HUES48 (cell line): ENCODE results near the gene NELFCD.

Experiments
- H3K27ac ChIP-seq: one replicate; pipeline ENCODE4 v1.7.0; 2013; ENCODE audit warnings: low read depth, low read length, inconsistent platforms
- H3K27me3 ChIP-seq: 2 replicates; pipeline ENCODE4 v1.6.1; 2013; ENCODE audit warnings: mild to moderate bottlenecking, low read length; ENCODE audit not compliant: control insufficient read depth, insufficient read depth
- H3K36me3 ChIP-seq: 2 replicates; pipeline ENCODE4 v1.6.1; 2013; ENCODE audit warnings: low read length; ENCODE audit not compliant: control insufficient read depth, insufficient read depth
- H3K4me1 ChIP-seq: 2 replicates; pipeline ENCODE4 v1.6.1; 2013; ENCODE audit warnings: mild to moderate bottlenecking, low read length; ENCODE audit not compliant: control insufficient read depth, insufficient read depth
- H3K4me3 ChIP-seq: 2 replicates; pipeline ENCODE4 v1.5.1; 2013; ENCODE audit warnings: mild to moderate bottlenecking, low read depth, low read length
- H3K9ac ChIP-seq: 2 replicates; pipeline ENCODE4 v1.6.1; 2013; ENCODE audit warnings: mild to moderate bottlenecking, low read depth, low read length, moderate library complexity
- H3K9me3 ChIP-seq: 2 replicates; pipeline ENCODE4 v1.6.1; 2013; ENCODE audit warnings: low read length; ENCODE audit not compliant: control insufficient read depth, insufficient read depth

Gene NELFCD

DNA sequence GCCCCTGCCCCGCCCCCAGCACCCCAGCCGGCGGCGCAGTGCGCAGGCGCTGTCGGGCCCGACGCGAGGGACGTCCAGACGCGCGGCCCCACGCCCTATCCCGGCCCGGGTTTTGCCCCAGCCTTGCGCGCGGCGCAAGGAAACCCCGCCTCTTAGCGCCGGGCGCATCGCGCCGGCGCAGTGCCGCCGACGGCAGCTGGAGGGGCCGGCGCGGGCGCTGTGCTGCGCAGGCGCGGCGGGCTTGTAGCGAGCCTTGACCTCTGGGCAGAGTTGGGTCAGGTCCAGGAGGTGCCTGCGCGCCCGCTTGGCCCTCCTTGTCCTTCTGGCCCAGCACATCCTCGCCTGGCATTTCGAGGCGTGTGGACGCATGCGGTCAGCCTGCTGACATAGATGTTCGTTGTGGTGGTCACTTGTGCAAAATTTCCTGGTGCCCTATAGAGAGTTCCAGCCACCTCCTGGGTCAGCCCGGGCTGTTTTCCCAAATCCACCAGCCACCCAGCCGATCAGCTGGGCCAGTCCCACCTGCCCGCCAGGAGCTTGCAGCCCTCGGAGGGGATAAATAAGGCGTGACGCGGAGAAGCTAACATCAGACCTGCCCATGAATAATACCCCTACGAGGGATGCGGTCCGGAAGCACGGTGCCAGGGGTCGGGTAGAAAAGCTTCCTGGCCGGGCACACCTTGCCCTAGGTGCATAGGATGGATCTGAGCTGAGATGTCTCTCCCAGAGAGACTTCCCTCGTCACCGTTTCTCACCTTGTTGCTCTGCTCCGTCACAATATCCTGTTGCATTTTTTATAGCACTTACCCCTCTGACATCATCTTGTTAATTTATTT, 62.0 kb downstream of the NELFCD start:
- no peaks in the 10 kb centered on the region for H3K9me3 ChIP-seq
- peak overlapping the region; percentile 86 for H3K4me3 ChIP-seq
- H3K27ac ChIP-seq: peak overlapping the region; percentile 28
- peaks cover 8% of the 10 kb centered on the region; the same call in 1 of the 2 replicates for H3K4me1 ChIP-seq
- H3K9ac ChIP-seq: peak overlapping the region; percentile 82; the same call in 1 of the 2 replicates
- peaks cover 2% of the 10 kb centered on the region; the same call in 1 of the 2 replicates for H3K27me3 ChIP-seq
- H3K36me3 ChIP-seq: peaks cover 12% of the 10 kb centered on the region

DNA sequence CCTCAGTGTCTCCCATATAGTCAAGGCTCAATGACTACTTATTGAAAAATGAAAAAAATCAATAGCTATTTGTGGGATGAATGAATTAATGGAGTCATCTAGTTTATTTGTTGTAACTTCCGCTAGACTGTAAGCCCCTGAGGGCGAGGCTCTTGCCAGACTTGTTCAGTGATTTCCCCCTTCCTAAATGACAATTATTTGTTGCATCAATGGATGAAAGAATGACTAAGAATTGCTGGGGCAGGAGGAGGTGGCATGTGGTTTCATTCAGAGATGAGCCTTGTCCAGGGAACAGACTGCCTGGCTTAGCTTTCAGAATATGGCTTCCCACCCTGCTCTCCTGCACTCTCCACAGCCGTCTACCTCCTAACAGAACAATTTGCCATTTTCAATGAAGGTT, 62.6 kb downstream of the NELFCD start:
- H3K27ac ChIP-seq: no peak overlapping the region
- H3K4me3 ChIP-seq: no peak overlapping the region
- H3K36me3 ChIP-seq: peaks cover 7% of the 10 kb centered on the region; the same call in 1 of the 2 replicates
- no peak overlapping the region for H3K9ac ChIP-seq
- H3K9me3 ChIP-seq: no peaks in the 10 kb centered on the region
- H3K27me3 ChIP-seq: peaks cover 6% of the 10 kb centered on the region; the same call in 1 of the 2 replicates
- peaks cover 8% of the 10 kb centered on the region; the same call in 1 of the 2 replicates for H3K4me1 ChIP-seq

DNA sequence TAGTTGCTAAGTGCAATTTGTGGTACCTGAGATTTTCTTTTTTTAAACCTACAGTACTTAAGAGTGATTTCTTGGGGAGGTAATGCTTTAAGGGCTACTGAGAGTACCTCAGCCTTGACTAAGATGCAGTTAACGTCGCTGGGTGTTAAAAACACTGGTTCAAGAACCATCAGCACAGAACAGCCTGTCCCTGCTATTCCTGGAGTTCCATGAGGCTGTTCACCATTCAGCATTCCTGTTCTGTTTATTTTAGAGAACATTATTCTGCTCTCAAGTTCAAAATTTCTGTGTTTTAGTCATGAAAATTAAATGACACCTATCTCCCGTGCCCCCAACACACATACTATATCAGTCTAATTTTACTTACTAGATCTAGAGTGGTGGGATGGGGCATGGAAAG, 63.2 kb downstream of the NELFCD start:
- Histone ChIP-seq H3K27me3 (peaks cover 6% of the 10 kb centered on the region; the same call in 1 of the 2 replicates), H3K36me3 (peaks cover 7% of the 10 kb centered on the region; the same call in 1 of the 2 replicates), H3K4me3 (no peak overlapping the region), H3K4me1 (peaks cover 8% of the 10 kb centered on the region; the same call in 1 of the 2 replicates), H3K9me3 (no peaks in the 10 kb centered on the region), H3K27ac (no peak overlapping the region), H3K9ac (no peak overlapping the region)
